Measurements from ENCODE around the gene DNAJC21. TPM values are rescaled to one million over a fixed set of nuclear protein-coding genes. Genes with fewer than 3 reads are reported as not detected.
A peak's percentile ranks its signal among the peaks of the same experiment; 100 is the strongest.
"Not testable (repeated sequence)": the region's sequence is repeated elsewhere in the genome, so short reads cannot be mapped to it uniquely, and the experiment has no call there.

Gene DNAJC21
- total and polyA plus RNA-seq, 8 donors: 21.8 to 69.4 (median 31.6) TPM

DNA sequence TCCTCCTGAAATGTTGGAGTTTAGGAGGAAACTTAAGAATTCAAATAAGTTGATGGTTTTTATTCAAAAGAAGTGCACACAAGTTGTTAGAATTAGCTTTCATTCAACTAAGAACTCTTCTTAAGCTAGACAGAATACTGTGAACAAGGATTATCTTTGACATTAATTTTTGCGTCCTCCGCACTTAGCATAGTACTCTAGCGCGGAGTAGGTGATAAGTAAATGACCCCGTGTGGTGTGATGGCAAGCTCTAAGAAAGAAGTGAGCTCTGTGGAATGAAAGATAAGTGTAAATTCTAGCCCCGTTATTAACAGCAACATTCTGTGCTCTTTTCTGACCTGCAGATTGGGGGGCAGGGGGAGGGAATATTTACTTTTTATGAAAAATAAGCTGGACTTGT is 12.8 kb upstream of the DNAJC21 start:
- H3K36me3 ChIP-seq: peaks cover 9 to 43% (median 38%) of the 10 kb centered on the region in 4 donors
- TF ChIP-seq EP300 (IDR thresholded peaks at IDR 0.05) (no peak), POLR2AphosphoS5 (IDR thresholded peaks at IDR 0.05) (no peak), POLR2A (IDR thresholded peaks at IDR 0.05) (no peak)
- TF ChIP-seq, protein P1, sequence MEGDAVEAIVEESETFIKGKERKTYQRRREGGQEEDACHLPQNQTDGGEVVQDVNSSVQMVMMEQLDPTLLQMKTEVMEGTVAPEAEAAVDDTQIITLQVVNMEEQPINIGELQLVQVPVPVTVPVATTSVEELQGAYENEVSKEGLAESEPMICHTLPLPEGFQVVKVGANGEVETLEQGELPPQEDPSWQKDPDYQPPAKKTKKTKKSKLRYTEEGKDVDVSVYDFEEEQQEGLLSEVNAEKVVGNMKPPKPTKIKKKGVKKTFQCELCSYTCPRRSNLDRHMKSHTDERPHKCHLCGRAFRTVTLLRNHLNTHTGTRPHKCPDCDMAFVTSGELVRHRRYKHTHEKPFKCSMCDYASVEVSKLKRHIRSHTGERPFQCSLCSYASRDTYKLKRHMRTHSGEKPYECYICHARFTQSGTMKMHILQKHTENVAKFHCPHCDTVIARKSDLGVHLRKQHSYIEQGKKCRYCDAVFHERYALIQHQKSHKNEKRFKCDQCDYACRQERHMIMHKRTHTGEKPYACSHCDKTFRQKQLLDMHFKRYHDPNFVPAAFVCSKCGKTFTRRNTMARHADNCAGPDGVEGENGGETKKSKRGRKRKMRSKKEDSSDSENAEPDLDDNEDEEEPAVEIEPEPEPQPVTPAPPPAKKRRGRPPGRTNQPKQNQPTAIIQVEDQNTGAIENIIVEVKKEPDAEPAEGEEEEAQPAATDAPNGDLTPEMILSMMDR (IDR thresholded peaks at IDR 0.05): no peak
- no peaks in the 10 kb centered on the region for H3K27me3 ChIP-seq
- intact Hi-C loops (cut with DNase I; ENCODE audit: low total_unique reads): no loop called here
- WGBS, 5 donors: 6 to 18% (median 12%) methylated on average over 6 of the region's 6 CpGs
- H3K9me3 ChIP-seq: no peaks in the 10 kb centered on the region
- H3K4me1 ChIP-seq: peaks cover 28 to 46% (median 37%) of the 10 kb centered on the region in 4 donors
- H3K27ac ChIP-seq: no peak overlapping the region
- DNase-seq: no peak
- peak overlapping the region; percentile 78 to 88 (median 87) for H3K4me3 ChIP-seq

GRCh38 chr5:34918025-34918424 is 11.3 kb upstream of the DNAJC21 start:
- DNase-seq: no peak
- intact Hi-C loops (cut with DNase I; ENCODE audit: low total_unique reads): no loop called here
- 73 to 85% (median 84%) methylated on average over 4 of the region's 4 CpGs for WGBS, 5 donors

GRCh38 chr5:34919077-34919476 is 10.3 kb upstream of the DNAJC21 start:
- TF ChIP-seq, protein P1 (IDR thresholded peaks at IDR 0.05): no peak
- TF ChIP-seq POLR2AphosphoS5 (IDR thresholded peaks at IDR 0.05): no peak
- no peak for TF ChIP-seq POLR2A (IDR thresholded peaks at IDR 0.05)
- no peak for TF ChIP-seq EP300 (IDR thresholded peaks at IDR 0.05)
- Histone ChIP-seq H3K4me3 (no peak overlapping the region), H3K9me3 (no peaks in the 10 kb centered on the region), H3K27ac (no peak overlapping the region), H3K36me3 (peaks cover 25 to 56% (median 53%) of the 10 kb centered on the region in 4 donors), H3K27me3 (no peaks in the 10 kb centered on the region), H3K4me1 (peaks cover 21 to 38% (median 29%) of the 10 kb centered on the region in 4 donors)
- DNase-seq: no peak
- WGBS, 5 donors: 84 to 87% (median 87%) methylated on average over 4 of the region's 4 CpGs
- intact Hi-C loops (cut with DNase I; ENCODE audit: low total_unique reads): no loop called here

More at GRCh38 chr5:34918025-34918424, 11.3 kb upstream of the DNAJC21 start:
- Histone ChIP-seq H3K36me3 (peaks cover 15 to 46% (median 43%) of the 10 kb centered on the region in 4 donors), H3K9me3 (no peaks in the 10 kb centered on the region), H3K27ac (no peak overlapping the region), H3K27me3 (no peaks in the 10 kb centered on the region), H3K4me3 (no peak overlapping the region), H3K4me1 (peaks cover 28 to 42% (median 35%) of the 10 kb centered on the region in 4 donors)
- TF ChIP-seq POLR2AphosphoS5 (IDR thresholded peaks at IDR 0.05) (no peak), POLR2A (IDR thresholded peaks at IDR 0.05) (no peak), EP300 (IDR thresholded peaks at IDR 0.05) (no peak)
- TF ChIP-seq, protein P1 (IDR thresholded peaks at IDR 0.05): no peak

DNA sequence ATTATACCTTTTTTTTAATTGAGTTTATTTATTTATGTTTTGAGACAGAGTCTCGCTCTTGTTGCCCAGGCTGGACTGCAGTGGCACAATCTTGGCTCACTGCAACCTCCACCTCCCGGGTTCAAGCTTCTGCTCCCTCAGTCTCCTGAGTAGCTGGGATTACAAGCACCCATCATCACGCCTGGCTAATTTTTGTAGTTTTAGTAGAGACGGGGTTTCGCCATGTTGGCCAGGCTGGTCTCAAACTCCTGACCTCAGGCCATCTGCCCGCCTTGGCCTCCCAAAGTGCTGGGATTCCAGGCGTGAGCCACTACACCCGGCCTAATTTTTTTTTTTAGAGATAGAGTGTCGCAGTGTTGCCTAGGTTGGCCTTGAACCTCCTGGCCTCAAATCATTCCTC is 6.1 kb upstream of the DNAJC21 start:
- peaks cover 27 to 82% (median 80%) of the 10 kb centered on the region in 4 donors for H3K36me3 ChIP-seq
- not testable (repeated sequence) for DNase-seq, H3K4me3 ChIP-seq

DNA sequence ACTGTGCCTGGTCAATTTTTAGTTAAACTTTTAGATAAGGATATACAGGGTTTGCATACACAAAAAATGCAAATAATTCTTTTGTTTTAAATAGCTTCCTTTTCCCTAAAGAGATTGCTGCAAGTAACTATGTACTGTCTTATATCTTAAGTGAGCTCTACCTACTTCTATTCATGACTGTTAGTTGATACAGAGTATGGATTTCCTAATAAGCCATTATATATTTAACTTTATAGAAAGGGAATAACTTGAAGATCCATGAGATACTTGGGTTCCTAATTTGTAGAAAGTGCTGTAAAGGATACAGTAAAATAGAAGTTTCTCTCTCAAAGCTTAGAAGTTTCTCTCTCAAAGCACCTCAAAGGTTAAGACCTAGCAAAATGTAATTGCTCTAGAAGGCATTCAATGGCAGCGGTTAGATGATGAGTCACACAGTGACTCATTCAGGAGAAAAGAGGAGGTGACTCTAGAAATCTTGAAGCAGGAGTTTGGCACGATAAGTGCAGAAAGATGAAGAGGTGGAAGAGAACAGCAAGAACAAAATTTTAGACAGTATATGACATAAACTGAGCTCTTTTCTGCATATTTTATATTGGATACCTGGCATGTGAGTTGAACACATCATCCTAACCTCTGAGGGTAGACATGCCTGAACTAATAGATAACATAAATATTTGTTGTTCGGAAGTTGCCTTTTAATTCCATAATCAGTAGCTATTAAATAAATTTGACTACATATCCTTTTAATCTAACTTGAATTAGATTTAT is 5.5 kb upstream of the DNAJC21 start:
- TF ChIP-seq, protein P1 (IDR thresholded peaks at IDR 0.05): no peak
- TF ChIP-seq POLR2AphosphoS5 (IDR thresholded peaks at IDR 0.05): peak in 1 of 3 donors; percentile 70

More for the DNA sequence above, 6.1 kb upstream of the DNAJC21 start:
- intact Hi-C loops (cut with DNase I; ENCODE audit: low total_unique reads); H3K27me3 ChIP-seq; H3K9me3 ChIP-seq: not testable (repeated sequence)
- 88 to 95% (median 93%) methylated on average over 9 of the region's 9 CpGs for WGBS, 5 donors
- H3K27ac ChIP-seq: peak overlapping the region in 1 of 5 donors; percentile 49
- peaks cover 0 to 15% (median 3%) of the 10 kb centered on the region in 4 donors for H3K4me1 ChIP-seq

More for the DNA sequence above, 5.5 kb upstream of the DNAJC21 start:
- peaks cover 27 to 78% (median 76%) of the 10 kb centered on the region in 4 donors for H3K36me3 ChIP-seq
- no peaks in the 10 kb centered on the region for H3K27me3 ChIP-seq
- intact Hi-C loops (cut with DNase I; ENCODE audit: low total_unique reads): no loop called here
- H3K9me3 ChIP-seq: no peaks in the 10 kb centered on the region
- peak in 1 of 2 donors; percentile 52 for DNase-seq
- peak overlapping the region in 1 of 5 donors; percentile 49 for H3K27ac ChIP-seq
- no peak overlapping the region for H3K4me3 ChIP-seq
- 21 to 37% (median 31%) methylated on average over 3 of the region's 3 CpGs for WGBS, 5 donors
- peaks cover 4 to 21% (median 5%) of the 10 kb centered on the region in 4 donors for H3K4me1 ChIP-seq
